AG10803 (cell line): ENCODE measurements around the gene GRAMD1B.
"Not testable (repeated sequence)": the region's sequence is repeated elsewhere in the genome, so short reads cannot be mapped to it uniquely, and the experiment has no call there.

Experiments used
- DNase-seq: peaks from one replicate; pipeline ENCODE4 v3.0.0; 2010; ENCODE audit warnings: low read depth
- H3K4me3 ChIP-seq: 2 replicates; pipeline ENCODE4 v1.5.1; 2011; ENCODE audit warnings: mild to moderate bottlenecking, low read length, control low read depth
- TF ChIP-seq, protein P1 (sequence below): conservative IDR thresholded peaks from 2 replicates; pipeline ENCODE4 v1.5.1; 2011; ENCODE audit warnings: mild to moderate bottlenecking, low read length, control low read depth, inconsistent platforms

GRAMD1B gene

DNA sequence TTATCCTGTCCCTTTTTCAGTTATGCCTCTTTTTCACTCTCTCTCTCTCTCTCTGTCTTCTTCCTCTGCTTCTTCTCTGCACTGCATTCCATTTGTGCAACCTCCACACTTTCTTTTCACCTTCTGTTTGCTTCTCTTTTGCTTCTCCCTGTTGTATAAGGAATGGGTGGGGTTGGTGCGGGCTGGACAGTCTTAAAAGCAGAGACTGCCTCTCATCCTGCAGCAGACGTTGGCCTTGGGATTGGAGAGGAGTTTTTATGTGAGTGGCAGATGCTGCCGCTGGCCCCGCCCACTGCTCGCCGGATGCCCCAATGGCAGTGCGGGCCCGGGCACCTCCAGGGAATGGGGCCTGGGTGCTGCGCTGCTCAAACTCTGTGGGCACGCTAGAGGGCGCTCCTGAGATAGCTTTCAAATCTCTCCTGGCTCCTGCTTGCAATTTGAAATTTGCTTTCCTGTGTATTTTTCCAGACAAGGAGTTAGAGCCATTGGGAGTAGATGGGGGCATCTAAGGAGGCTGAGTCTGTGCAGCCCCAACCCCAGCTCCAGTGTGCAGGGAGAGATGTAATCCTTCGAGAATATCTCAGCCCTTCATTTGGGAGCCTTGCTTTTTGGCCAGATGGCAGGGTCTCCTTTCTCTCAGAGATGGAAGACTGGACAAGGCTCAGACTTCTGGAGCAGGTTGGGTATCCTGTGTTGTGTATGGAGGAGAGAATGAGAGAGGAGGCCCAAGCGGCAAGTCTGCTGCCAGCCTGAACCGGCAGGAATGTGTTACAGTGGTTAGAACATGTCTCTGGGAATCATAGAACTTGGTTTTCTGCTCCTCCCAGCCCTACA lies 81.2 kb downstream of the GRAMD1B start:
- peak; percentile 91 for DNase-seq
- no peak overlapping the region for H3K4me3 ChIP-seq
- TF ChIP-seq, protein P1, sequence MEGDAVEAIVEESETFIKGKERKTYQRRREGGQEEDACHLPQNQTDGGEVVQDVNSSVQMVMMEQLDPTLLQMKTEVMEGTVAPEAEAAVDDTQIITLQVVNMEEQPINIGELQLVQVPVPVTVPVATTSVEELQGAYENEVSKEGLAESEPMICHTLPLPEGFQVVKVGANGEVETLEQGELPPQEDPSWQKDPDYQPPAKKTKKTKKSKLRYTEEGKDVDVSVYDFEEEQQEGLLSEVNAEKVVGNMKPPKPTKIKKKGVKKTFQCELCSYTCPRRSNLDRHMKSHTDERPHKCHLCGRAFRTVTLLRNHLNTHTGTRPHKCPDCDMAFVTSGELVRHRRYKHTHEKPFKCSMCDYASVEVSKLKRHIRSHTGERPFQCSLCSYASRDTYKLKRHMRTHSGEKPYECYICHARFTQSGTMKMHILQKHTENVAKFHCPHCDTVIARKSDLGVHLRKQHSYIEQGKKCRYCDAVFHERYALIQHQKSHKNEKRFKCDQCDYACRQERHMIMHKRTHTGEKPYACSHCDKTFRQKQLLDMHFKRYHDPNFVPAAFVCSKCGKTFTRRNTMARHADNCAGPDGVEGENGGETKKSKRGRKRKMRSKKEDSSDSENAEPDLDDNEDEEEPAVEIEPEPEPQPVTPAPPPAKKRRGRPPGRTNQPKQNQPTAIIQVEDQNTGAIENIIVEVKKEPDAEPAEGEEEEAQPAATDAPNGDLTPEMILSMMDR, result peak; percentile 90

GRCh38 chr11:123513309-123513708 lies 83.2 kb downstream of the GRAMD1B start:
- not testable (repeated sequence) for DNase-seq, H3K4me3 ChIP-seq

- DNase-seq, result no peak
- H3K4me3 ChIP-seq, result no peak overlapping the region
- TF ChIP-seq, protein P1, result no peak
These were observed 86.2 kb downstream of the GRAMD1B start for GRCh38 chr11:123516238-123516637.

GRCh38 chr11:123517559-123518364 lies 87.7 kb downstream of the GRAMD1B start:
- no peak overlapping the region for H3K4me3 ChIP-seq
- no peak for DNase-seq
- TF ChIP-seq, protein P1, result no peak

DNA sequence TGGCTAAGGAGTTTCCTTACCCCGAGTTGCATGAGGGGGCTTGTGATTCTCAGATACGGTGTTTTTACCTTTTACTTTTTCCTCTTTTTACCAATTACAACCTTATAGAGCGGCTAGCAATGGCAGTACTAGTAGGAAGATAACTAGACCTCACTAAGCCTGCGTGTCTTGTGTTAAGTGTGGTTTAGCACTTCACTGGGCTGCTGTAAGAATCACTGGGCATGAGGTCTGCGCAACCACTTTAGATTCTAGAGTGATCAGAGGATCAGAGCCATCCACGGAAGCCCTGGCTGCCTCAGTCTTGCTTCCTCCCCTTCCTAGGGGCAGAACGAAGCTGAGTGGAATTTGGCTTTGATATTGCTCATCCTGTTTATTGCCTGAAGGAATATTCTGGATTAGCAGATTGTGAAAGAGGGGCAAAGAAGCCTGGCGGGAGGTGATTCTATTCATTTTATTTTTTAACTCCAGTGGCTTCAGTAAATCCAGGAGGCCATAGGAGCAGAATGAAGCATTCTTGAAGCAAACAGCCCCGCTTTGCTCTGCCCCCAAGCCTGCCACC lies 88.5 kb downstream of the GRAMD1B start:
- H3K4me3 ChIP-seq, result no peak overlapping the region
- TF ChIP-seq, protein P1, result no peak
- peak; percentile 5 for DNase-seq

GRCh38 chr11:123519055-123519796 lies 89.2 kb downstream of the GRAMD1B start:
- peak; percentile 22 for DNase-seq

More at GRCh38 chr11:123519055-123519796, 89.2 kb downstream of the GRAMD1B start:
- no peak overlapping the region for H3K4me3 ChIP-seq
- TF ChIP-seq, protein P1, result no peak
